HG02870 (cell line): ENCODE data around the gene ATN1.
A peak's percentile ranks its signal among the peaks of the same experiment; 100 is the strongest.

ENCODE experiments used
- ATAC-seq: cut with Tn5 transposase; IDR thresholded peaks from one replicate; pipeline ENCODE4 v1.9.1; 2021; ENCODE audit warnings: mild to moderate bottlenecking, moderate library complexity; ENCODE audit not compliant: unreplicated experiment

The ATN1 gene

DNA sequence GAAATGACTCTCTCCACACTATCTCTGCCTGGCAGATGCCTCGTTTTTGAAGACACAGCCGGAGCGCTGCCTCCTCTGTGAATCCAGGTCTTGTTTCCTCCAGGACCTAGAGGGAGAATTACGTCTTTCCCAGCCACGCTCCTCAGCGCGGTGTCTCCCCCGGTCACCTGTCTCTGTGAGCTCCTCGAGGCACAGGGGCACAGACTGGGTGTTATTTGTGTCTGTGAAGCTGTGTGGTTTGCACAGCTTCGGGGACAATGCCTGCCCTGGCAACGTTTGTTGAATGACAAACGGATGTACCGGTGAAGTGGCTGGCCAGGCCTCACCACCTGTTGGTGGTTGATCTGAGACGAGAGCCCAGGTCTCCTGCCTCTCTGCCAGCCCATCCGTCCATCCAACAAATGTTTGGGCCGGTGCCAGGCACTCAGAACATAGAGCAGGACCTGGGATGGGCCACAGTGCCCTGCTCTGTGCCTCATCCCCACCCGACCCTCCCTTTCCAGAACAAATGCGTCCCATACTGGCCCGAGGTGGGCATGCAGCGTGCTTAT is 29.5 kb downstream of the ATN1 start:
- no peak for ATAC-seq

DNA sequence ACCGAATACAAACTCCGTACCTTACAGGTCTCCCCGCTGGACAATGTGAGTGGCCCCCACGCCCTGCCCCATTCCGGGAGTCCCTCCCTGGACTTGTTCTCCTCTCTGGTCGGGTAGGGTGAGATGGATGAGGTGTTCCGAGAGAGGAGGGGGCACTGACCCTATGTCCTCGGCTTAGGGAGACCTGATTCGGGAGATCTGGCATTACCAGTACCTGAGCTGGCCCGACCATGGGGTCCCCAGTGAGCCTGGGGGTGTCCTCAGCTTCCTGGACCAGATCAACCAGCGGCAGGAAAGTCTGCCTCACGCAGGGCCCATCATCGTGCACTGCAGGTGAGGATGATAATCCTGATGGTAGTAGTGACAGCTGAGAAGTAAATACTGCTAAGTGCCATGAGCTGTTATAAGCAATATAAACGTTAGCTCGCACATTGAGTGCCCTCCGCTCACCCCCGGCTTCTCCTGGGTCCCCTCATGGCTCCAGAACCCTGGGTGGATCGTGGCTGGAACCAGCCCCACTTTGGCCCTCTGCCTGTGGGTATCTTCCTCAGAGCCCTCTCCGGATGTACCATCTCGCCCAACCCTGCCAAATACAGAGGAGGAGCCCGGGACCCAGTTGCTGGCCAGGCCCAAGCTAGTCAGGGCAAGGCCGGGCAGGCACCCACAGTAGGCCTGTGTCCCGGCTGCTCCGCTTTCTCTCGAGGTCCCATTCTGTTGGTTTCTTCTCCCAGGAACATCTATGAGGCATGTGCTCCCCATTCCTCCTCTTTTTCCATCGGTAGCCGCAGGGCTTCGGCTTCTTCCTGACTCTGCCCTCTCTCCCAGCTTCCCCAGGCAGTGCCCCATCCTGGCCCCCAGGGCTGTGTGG is 30.2 kb downstream of the ATN1 start:
- ATAC-seq, result no peak

DNA sequence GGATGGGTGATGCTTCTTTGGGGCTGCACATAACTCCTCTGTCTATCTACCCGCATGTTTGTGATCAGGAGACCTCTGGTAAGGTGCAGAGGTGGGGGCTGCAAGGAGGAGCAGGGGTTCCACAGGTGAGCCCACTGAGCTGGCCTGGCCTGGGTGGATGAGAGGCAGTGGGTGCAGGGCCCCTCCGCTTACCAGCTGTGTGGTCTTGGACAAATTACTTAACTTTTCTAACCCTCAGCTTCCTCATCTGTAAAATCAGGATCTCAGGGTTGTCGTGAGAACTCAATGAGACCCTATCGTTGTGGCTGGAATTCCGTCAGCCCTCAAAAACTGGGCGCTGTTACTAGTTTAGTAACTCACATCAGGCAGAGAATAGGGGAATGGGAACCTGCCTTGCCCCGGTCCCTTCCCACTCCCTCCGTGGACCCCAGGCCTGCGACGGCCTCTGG is 30.9 kb downstream of the ATN1 start:
- ATAC-seq, result no peak

DNA sequence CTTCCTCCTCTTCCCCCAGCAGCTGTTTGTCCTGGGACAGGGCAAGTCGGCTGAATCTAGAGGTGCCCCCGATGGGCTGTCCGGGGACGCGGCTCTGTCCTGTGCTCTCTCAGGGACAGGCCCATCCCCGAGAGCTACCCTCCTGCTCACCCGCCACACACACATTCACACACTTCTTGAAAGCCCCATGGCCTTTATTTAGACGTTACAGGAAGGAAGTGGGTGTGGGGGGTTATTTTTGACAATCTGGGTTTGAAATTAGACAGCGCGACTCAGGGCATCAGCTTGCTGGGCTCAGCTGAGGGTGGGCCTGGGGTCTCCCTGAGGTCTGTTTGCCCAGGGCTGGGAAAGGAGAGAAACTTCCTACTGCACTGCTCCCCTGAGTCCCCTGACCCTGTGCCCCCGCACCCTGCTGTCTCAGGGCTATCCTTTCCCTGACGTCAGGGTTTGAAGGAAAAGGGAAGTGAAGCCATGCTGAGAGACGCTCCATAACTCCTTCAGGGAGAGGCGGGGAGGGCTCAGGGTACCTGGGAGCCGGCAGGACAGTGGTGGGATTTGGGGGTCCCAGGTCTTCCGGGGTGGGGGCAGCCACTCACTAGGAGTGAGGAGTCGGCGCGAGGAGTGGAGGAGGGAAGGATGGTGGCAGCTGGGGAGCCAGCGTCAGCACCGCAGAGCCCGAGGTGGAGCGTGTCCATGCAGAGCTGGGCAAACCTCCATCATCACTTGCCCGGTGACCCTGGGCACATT is 31.5 kb downstream of the ATN1 start:
- ATAC-seq, result no peak

DNA sequence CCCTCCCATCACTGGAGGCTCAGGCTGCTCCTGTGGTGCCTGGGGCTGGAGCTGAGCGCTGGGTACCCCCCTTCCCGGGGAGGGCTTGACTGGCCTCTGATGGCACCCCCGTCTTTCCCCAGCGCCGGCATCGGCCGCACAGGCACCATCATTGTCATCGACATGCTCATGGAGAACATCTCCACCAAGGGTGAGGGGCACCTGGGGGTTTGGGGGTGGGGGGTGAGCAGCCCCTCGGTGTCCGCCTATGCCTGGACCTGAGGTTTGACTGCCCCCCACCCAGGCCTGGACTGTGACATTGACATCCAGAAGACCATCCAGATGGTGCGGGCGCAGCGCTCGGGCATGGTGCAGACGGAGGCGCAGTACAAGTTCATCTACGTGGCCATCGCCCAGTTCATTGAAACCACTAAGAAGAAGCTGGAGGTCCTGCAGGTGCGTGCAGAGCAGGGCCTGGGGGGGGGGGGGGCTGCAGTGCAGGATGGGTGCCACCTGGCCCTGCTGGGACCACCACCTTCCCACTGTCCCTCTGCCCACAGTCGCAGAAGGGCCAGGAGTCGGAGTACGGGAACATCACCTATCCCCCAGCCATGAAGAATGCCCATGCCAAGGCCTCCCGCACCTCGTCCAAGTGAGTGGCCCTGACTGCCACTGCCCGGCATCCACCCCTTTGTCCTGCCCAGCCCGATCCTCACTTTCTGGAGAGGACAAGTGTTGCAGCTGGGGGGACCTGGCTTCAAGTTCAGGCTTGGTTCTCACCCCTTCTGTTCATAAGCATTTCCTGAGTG is 32.2 kb downstream of the ATN1 start:
- ATAC-seq, result no peak

DNA sequence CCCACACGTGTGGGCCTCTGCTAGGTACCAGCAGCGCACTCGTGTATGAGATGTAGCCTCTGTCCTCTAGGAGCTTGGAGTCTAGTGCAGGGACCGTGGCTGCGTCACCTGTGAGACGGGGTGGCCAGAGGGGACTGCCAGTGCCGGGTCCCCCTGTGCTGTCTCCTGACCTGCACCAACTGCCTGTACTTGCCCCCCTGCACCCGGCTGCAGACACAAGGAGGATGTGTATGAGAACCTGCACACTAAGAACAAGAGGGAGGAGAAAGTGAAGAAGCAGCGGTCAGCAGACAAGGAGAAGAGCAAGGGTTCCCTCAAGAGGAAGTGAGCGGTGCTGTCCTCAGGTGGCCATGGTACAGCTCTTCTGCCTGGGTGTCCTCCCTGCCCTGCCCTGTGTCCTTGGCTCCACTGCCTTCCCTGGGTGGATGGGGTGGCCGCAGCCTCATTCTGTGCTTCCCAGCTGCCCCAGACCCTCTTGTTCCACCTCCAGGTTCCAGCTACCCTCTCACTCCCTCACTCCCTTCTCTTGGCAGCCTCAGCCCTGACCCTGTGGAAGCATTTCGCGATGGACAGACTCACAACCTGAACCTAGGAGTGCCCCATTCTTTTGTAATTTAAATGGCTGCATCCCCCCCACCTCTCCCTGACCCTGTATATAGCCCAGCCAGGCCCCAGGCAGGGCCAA is 33.0 kb downstream of the ATN1 start:
- peak; percentile 30 for ATAC-seq

DNA sequence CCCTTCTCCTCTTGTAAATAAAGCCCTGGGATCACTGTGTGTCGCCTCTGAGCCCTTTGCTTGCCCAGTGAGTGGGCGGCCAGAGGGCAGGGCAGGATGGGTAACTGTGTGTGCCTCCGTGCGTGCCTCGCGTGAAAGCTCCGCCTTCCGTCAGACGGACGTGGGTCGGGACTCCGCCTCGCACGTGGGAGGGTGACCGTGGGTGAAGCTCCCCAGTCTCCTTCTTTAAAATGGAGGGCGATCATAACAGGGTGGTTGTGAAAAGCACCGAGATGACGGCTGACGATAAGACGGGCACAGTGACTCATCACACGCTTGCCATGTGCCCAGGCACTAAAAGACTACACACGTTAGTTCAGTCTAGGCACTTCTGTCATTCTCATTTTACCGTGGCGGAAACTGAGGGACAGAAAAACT is 33.5 kb downstream of the ATN1 start:
- ATAC-seq, result no peak

DNA sequence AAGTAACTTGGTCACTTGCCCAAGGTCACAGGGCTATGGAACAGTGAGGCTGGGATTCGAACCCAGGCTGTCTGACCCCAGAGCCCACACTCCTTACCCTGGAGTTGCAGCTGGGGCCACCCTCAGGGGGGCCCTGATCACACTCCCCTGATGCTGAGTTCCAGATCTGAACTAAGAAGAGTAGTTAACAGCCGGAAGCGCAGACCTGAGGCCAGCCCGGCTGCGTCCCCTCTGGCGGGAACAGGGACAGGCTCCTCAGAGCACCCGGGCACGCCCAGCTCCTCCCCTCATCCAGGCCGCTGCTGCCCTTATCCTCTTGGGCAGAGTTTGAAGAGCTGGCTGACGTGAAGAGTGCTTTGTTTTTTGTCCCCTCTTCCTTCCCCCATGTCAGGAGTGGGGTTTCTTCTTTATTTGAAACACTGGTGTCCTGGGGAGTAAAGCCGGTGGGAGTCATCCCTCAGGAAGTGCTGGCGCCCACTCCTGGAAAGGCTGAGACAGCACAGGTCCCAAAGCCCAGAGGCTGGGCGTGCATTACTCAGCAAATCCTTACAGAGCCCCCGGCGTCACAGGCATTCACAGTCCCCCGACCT is 34.0 kb downstream of the ATN1 start:
- ATAC-seq, result no peak

DNA sequence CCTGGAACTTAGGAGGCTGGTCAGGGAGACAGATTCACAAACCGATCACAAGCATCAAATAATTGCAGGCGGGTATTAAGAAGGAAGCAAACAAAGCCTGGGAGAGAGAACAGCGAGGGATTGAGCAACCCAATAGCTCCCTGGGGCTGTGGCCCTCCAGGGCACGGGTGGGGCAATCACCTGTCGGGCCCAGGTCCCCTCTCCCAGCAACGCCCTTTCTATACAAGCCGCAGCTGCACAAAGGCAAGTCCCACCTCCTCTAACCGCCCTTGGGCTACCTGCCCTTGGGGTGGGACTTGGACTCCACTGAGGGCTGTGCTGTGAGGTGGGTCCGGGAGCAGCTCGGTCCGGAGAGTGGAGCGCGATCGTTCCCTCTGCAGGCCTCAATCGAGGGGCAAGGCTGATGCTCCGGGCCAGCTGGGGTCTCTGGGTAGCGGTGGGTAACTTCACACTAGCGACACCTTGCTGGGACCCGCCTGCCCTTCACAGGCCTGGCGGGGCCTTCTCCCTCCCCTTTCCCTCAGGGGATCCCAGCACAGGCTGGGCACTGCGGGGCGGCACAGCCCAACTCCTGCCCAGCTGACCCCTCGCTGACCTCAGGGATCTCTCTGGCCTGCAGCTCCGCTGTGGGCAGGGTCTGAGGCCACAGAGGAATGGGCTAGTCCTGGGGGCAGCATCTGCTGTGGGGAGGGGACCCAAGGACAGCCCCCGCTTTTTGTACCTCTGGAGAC is 34.7 kb downstream of the ATN1 start:
- ATAC-seq, result no peak

DNA sequence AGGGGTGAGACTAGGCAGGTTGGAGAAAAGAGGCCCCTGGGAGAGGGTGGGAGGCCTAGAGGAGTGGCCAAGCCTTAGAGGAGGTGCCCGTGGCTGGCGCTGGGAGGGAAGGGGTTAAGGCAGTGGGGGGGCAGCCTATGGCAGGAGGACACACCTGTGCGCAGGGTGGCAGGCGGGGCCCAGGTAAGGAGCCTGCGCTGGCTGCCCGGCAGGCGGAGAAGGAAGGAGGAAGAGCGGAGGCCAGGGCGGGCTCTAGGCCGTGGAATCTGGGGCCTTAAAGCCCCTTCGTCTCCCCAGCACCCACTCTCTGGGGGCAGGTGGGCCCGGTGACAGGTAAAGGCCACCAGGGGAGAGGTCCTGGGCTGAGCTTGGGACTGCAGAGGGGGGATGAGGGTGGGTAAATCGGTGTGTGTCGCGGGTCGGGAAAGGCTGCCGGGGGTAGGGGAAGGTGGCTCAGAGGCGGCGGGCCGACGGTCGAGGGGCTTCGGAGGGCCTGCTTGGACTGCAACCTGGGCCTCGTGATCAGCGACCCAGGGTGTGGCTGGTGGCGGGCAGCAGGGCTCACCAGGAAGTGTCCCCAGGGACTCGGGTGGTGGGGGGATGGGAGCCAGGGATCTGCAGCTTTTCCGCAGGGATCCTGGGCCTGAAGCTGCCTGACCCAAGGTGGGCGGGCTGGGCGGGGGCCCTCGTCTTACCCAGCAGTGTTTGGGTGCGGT is 35.4 kb downstream of the ATN1 start:
- ATAC-seq, result no peak

DNA sequence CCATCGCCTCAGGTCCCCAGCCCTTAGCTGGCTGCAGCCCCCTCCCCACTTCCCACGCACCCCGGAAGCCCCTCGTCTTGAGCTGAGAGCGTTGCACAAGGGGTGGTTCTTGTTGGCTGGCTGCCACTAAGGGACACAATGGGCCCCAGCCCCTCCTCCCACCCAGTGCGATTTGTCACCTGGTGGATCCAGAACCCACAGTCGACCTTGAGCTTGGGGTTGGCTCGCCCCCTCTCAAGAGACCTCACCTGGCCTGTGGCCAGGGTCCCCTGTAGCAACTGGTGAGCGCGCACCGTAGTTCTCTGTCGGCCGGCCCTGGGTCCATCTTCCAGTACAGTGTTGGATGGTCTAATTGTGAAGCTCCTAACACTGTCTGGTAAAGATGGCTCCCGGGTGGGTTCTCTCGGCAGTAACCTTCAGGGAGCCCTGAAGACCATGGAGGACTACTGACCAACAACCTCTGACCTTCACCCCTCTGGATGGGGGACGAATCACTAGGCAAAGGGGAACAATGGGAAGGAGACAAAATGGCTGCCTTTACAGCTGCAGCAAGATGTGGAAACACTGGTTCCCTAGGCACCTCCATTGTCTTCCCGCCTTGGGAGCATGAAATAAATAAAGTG is 36.1 kb downstream of the ATN1 start:
- ATAC-seq, result no peak

DNA sequence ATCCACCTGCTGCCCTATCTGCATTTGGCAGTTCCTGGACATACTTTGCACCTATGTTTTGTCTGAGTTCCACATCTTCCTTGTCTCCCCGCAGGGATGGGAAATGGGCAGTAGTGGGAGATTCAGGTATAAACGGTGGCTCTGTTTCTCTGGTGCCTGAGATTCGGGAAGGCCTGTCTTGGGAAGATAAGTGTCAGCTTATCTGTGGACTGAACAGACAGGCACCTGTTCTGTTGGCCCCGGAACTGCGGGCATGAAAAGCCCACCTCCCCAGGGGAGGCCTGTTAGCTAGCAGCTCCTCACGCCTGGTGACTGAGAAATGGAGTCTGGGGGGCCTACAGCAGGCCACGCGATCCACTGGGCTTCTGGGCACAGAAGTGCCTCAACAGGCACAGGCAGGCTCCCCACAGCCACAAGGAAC is 36.9 kb downstream of the ATN1 start:
- no peak for ATAC-seq

DNA sequence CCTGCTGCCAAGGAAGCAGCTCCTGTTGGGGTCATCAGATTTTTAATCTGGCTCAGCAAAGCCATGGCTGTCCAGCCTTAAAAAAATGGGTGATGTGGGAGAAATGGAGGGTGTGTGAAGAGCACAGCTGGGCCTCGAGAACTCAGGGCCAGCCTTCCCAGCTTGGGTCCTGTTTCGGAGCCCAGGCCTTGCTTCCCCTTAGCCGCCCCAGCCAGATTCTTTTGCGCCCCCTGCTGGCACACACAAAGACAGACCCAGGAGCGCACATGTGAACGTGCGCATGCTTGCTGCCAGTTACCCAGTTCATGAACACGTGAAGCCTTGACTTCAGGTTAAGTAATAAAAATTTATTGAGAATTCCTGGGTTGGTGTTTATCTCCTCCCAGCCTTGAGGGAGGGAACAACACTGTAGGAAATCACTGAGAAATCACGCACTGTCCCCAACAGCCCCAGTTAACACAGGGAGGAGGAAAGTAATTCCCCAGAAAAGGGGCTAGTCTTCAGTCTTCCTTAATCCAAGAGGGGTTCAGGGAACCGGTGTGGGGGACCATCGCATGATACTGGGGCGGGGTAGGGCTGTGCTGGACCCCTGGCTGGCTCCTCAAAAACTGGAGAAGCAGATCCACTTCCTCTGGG is 37.4 kb downstream of the ATN1 start:
- ATAC-seq, result no peak

DNA sequence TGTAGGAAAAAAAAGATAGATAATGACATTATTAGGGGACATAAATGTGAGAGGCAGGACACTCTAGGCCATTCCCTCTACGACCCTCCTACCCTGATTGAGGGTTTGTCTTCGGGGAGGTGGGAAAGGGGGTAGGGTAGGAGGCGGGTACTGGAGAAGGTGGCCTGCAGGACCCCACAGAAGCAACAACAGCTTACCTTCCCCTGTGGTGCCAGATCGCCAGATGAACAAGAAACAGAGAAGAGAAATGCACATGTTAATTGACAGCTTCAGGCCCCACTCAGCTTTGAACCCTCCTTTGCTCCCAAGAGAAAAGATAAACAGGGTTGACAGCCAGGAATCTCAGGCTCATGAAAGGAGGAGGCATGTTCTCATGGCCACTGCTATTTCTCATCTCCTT is 38.0 kb downstream of the ATN1 start:
- no peak for ATAC-seq

DNA sequence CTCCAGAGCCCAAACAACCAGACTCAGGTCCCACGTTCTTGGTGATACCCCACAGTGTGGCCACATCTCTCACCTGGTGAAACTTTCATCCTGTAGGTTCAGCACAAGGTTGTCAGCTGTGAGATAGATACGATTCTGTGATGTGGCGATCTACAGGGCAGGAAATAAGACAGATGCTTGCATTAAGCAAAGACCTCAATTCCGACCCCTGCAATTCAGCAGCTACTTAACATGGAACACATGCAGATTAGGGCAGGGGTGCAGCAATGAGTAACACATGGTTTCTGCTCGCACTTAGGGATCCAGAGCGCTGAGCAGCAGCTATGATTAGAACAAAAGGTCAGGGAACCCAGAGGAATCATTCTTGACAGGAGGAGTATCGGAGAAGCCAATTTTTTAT is 38.6 kb downstream of the ATN1 start:
- ATAC-seq, result no peak

DNA sequence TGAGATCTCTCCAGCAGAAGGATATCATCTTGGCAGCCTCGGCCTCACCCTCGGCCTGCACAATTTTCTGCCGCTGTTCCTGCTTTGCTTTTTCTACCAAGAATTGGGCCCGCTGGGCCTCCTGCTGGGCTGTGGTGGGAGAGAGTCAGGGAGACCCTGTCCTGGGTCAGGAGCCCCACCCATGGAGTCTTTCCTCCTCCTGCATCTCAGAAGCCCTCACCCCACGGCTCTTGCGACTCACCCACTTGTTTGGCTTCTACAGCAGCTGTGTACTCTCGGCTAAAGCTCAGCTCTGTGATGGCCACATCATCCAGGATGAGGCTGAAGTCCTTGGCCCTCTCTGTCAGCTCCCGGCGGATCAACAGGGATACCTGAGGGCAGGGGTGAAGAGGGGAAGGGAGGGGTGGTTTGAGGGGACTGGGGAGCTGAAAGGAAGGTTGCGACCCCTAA is 39.9 kb downstream of the ATN1 start:
- ATAC-seq, result no peak

DNA sequence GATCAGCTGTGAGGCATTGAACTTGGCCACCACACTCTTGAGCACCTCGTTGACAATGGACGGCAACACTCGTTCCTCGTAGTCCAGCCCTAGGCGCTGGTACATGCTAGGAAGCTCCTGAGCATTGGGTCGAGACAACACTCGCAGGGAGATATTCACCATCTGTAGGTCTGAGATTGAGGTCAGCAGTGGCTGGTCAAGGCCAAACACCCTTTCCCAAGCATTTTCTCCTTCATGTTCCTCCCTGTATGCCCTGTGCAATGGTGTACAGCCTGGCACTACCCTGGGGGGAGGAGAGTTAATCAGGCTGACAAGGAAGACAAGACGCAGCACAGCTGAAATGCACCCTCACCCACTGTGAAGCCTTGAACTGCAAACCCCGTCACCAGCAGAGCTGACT is 40.7 kb downstream of the ATN1 start:
- ATAC-seq, result no peak

DNA sequence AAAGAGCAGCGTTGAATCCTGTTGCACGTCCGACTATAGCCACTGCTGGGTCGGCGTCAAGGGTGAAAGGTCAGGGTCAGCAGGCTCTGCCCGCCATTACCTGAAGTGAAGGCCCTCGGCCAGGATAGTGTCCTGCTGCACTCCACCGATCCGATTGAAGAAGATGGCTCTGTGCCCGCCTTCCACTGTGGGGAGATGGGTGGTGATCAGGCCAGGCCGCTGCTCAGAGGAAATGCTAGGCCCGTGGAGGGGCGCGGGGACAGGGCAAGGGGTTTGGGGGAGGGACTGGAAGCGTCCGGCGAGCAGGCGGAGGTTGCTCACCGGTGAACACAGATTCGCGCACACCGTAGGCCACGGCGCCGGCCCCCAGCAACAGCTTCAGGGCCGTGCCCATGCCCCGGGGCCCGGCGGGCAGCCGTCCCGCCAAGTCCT is 42.4 kb downstream of the ATN1 start:
- no peak for ATAC-seq
